ENCODE results near the gene ARFGAP2.
"Not testable (repeated sequence)": the region's sequence is repeated elsewhere in the genome, so short reads cannot be mapped to it uniquely, and the experiment has no call there.

ARFGAP2 gene

DNA sequence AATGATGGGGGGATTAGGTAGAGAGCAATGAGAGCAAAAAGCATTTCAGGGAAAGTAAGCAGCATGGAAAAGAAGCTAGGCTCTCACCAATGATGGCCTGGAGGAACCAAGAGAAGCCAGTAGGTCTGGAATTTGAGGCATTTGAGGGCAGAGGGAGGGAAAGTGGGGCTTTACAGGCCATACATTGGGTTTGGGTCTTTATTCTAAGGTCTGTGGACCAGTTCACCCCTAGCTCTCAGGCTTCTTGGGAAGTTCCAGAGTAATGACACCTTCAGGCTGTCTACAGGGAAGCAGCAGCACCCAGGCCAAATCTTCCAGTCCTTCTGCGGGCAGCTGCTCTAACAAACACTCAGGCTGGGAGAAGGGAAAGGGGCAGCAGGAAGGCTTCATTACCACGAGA is 29.4 kb downstream of the ARFGAP2 start:
- no peak for DNase-seq

DNA sequence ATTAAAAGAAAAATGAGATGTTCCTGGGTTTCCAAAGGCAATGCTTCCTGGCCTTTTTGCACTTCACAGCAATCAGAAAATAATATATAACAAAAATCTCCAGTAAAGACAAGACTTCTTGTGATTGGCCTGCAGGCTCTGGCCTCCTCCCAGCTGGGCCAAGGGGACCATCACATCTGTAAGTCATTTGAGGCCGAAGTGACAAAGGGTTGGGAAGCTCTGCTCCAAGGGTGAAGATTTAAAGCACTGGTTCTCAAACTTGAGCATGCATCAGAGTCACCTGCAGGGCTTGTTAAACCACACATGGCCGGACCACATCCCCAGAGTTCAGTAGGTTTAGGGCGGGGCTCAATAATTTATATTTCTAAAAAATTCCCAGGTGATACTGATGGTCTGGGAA is 32.1 kb downstream of the ARFGAP2 start:
- no peak for DNase-seq

DNA sequence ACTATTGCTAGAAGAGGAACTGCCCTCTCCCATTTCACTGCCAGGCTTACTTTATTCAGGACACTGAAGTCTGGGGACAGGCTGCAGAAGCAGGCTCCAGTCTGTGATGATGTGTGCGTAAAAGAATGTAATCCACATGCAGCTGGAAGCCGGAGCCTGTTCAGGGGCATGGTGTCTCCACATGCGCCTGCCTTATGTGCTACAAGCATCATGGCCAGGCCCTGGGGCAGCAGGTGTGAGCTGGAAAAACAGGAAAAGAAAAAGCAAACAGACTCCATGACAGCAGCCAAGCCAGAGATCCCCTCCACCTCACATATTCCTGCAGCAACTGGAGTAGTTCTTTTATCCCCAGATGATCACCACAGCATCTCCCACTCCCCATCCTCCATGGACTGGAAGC is 33.4 kb downstream of the ARFGAP2 start:
- DNase-seq, result no peak

DNA sequence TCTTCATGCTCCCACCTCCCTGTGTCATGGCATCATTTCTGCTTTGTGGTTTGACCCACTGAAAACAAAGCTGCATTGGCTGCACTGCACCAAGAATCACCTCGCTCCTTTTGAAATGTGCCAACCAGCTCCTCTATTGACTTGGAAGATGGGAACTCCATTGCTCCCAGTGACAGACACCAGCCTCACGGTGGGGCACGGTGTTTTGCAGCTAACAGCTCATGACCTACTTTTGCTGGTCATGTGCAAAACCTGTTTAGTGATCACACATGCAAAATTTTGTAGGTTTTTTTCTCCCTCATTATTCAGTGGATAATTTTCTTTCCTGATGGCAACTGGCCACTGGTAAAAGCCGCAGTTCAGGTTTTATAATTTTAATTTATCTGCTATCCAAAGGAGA is 36.8 kb downstream of the ARFGAP2 start:
- DNase-seq, result no peak

DNA sequence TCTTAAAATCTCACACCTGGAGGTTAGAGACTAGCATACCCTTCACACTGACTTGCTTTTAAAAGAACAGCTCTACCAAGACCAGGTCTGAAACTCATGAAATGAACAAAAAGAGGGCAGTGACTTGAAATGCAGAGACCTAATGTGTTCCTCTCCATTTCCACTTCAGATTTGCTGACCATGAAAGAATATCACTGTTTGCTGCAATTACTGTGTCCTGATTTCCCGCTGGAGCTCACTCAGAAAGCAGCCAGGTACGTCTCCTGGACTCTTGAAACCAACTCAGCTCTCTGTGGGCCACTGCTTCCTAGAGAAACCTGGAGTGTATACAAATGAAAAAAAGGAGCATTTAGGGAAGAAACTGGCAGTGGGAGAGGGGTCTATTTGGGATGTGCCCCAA is 39.2 kb downstream of the ARFGAP2 start:
- DNase-seq, result no peak

DNA sequence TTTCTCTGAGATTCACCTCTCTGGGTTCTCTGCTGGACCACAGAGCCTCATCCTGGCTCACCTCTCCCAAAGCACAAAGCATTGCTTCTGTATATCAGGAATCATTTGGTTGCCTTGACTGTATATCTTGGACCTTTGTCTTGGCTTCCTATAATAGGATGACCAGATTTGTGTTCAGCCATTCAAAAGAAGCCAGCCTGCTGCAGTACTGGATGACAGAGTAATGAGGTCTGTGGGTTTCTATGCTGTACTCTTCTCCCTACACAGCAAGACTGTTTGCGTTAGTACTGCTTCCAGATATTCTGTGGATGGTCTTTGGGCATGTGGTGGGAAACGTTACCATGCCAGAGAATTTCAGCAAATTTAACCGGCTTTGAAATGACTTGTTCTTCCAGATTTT is 39.8 kb downstream of the ARFGAP2 start:
- no peak for DNase-seq

DNA sequence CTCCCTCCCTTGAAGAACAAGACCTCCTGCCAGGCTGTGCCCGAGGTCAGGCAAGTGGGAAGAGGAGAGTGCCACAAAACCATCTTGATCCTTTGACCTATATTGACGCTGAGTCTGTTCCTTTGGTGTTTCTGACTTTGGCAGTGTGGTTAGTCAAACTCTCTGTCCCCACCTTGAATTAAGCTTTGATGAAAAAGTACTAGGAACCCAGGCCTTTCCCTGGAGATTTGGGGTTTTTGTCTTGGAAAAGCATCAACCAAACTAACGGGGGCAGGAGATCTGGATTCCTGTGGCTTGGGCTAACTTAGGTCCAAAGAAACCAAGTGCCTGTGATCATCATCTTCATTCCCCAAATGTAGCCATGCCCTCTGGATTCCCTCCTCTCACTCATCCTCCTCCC is 40.4 kb downstream of the ARFGAP2 start:
- DNase-seq, result no peak

DNA sequence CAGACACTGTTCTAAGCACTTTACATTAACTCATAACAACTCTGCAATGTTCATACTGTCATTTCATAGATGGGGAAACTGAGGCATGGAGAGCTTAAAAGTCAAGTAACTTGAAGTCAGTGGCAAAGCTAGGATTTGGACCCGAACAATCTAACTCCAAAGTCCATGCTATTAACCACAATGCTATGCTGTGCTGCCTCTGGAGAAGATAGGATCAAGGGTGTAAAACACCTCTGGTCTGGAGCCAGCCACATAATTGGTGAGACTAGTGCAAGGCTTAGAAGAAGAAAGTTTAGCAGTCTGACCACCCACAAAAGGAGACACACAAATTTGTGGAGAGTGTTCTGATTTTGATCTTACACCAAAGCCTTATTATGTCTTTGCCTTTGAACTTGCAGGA is 43.7 kb downstream of the ARFGAP2 start:
- DNase-seq, result no peak

DNA sequence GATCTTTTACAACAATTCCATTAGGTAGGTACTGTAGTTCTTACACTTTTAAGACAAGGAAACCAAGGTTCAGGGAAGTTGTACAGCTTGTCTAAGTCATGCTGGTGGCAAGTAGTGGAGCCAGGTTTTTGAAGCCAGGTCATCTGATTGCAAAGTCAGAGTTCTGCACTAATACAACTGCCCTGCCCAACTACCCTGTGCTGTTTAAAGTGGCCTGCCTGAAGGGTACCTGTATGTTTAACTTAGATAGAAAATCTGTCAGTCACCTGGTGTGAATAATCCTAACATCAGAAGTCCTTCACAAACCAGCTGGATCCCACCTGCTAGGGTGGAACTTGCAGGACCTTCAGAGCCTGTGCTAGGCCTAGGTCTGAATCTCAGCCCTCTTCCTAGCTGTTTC is 44.2 kb downstream of the ARFGAP2 start:
- DNase-seq, result no peak

DNA sequence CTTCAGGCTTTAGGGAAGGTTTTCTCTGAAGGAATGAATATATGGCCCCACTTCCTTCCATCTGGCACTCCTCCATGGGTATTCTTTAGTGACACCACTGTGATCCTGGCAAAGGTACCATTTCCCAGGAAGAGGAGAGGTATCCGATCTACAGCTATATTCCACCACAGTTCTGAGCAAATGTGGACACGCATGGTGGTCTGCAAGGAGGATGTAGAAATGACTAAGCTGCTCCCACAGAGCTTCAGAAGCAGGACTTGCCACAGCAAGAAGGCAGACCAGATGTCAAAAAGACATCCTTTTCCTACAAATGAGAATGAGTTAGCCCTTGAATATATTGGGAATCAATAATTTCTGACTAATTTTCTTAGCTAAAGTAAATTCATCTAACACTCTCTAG is 45.5 kb downstream of the ARFGAP2 start:
- DNase-seq, result no peak

DNA sequence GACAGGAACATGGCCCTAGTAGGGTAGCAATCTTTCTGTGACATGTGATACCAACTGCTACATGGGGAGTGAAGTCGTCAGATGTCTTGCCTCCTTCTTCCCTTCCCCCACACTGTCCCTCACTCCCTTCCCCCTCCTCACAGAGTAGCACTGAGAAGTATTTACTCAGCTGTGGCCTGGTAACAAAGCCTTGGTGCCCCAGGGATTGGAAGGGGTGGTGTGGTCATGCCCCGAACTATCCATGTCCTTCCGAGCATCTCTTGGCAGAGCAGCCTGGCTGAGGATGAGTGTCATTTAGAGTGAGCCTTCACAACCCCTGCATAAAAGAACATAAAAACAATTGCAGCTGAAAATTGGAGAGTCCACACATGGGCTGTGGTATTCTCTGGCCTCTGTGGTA is 46.1 kb downstream of the ARFGAP2 start:
- peak; percentile 38 for DNase-seq

DNA sequence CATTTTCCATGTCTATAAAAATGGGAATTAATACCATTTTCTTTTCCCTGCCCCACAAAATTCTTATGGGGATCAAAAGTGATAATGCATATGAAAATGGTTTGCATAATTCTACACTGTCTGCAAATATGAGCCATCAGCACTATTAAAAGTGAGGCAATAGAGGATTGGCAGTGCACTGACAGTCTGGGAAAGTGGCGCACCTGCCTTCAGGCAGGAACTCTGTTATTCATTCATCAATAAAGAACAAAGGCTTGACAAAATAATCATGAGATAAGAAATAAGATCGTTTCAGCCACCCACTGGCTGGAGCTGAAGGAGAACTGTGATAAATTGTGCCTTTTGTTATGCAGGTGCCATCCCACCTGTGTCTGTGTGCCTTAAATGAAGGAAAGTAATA is 49.5 kb downstream of the ARFGAP2 start:
- DNase-seq, result peak; percentile 81

DNA sequence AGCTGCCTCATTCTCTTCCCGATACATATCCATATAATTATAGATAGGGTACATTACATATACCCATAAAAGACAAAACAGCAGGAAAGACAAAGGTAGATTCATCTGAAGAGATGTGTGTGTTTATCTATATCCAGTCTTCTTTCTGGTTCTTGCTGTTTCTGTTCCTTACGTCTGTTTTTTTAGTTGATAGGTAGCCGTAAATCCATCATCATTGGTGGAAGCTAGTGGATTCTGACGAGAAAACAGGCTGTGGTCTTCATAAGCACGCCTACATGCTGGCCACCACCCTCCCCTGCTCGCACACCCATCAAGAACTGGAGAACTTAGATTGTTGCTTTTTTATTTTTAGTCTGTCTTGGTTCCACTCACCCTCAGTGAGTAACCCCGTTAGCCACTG is 51.6 kb downstream of the ARFGAP2 start:
- DNase-seq, result no peak

DNA sequence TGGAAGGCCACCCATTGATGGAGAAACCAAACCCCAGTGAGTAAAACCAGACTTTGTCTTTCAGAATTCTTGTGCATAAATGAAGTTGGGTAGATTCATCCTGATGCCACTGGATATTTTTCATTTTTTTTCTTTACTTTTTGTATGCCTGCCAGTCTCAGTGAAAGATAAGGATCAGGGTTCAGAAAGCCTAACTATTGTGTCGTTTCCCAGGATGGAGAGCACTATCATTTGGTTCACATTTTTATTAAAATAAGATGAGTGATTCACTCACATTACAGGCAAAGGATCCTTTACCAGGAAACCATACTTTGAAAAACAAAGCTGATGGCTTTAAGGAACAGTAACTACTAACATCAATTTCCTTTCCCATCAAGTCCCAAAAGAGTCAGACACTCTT is 52.0 kb downstream of the ARFGAP2 start:
- no peak for DNase-seq

DNA sequence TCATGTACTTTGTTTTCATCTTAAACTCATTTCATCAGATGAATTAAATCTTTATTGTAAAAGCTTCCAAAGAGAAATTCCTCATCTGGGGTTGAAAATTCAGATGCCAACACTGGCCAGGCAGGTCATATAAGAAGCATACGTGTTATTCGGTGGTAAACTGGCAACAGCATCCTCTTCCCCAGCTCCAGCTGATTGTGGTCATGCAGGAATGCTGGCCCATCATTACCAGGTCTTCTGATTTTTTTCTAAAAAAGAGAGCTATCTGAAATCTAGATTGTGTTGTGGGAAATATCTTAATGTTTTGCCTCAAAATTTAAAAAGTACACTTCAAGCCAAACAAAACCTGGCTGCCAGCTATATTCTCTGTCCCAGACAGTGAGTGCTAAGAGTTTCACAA is 53.6 kb downstream of the ARFGAP2 start:
- DNase-seq, result no peak

DNA sequence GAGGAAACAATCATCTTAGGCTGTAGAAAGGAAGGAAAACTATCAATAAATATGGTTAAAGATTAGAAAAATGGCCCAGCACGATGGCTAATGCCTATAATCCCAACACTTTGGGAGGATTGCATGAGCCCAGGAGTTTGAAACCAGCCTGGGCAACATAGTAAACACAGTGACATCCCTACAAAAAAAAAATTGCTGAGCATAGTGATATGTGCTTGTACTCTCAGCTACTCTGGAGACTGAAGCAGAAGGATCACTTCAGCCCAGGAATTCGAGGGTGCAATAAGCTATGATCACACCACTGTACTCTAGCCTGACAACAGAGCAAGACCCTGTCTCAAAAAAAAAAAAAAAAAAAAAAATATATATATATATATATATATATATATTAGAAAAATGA is 54.9 kb downstream of the ARFGAP2 start:
- DNase-seq, result no peak

DNA sequence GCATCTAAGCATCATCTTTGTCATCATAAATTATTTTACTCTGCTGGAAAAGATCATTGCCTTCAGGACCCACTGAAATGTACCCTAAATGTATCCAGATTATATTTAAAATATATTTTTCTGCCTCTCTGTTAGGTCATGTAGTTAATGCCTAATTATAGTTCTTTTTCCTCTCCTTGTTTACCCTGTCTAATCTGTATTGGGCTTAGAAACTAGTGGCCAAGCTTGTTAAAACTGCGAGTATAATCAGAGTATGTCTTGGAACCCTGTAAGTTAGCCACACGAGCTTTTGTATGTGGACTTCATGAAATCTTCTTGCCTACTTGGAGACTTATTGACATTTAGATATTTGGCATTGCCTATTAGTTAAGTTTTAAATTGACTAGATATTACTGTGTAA is 55.6 kb downstream of the ARFGAP2 start:
- DNase-seq, result no peak

DNA sequence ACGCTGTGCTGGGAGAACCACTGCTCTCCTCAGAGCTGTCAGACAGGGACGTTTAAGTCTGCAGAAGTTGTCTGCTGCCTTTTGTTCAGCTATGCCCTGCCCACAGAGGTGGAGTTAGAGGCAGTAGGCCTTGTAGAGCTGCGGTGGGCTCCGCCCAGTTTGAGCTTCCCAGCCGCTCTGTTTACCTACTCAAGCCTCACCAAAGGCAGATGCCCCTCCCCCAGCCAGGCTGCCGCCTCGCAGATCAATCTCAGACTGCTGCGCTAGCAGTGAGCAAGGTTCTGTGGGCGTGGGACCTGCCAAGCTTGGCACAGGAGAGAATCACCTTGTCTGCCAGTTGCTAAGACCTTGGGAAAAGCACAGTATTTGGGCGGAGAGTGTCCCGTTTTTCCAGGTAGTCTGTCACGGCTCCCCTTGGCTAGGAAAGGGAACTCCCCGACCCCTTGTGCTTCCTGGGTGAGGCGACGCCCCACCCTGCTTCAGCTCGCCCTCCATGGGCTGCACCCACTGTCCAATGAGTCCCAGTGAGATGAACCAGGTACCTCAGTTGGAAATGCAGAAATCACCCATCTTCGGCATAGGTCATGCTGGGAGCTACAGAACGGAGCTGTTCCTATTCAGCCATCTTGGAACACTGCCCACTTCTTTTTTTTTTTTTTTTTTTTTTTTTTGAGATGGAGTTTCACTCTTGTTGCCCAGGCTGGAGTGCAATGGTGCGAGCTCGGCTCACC is 57.6 kb downstream of the ARFGAP2 start:
- DNase-seq, result not testable (repeated sequence)
